B cell (primary cell): ENCODE data around the gene ANKS1A. TPM values are rescaled to one million over a fixed set of nuclear protein-coding genes. Genes with fewer than 3 reads are reported as not detected.

Experiments used
- ATAC-seq: fragments of 200-7000 bp; cut with Tn5 transposase; one replicate; pipeline ENCODE4 v1.10.0; 2021; ENCODE audit warnings: low read depth, mild to moderate bottlenecking, moderate number of reproducible peaks, moderate library complexity
- CTCF ChIA-PET: fragments of 350-600 bp; sonication (Branson Sonifier 250); formaldehyde crosslinking; loops from one replicate; lab custom pipeline; 2021; ENCODE audit warnings: antibody characterized with exemption, inconsistent platforms; lab: Charles Lee
- POLR2A ChIA-PET: fragments of 350-600 bp; sonication (Branson Sonifier 250); formaldehyde crosslinking; loops from one replicate; lab custom pipeline; 2021; ENCODE audit warnings: antibody characterized with exemption; lab: Charles Lee
- DNase-seq: peaks from one replicate; pipeline ENCODE4 v3.0.0; 2013
- H2AFZ ChIP-seq: 2 replicates; pipeline ENCODE4 v1.6.1; 2012; ENCODE audit warnings: mild to moderate bottlenecking, low read depth, low read length; ENCODE audit not compliant: insufficient read depth, poor library complexity, severe bottlenecking
- H3K27ac ChIP-seq, 2 donors: 1 replicate in 1 of 2; 2 replicates in 1 of 2; pipeline ENCODE4 v1.5.1; 2012 to 2013; ENCODE audit warnings: low read length in 2 of 2, mild to moderate bottlenecking in 2 of 2, moderate library complexity in 1 of 2
- H3K27me3 ChIP-seq, 4 experiments: fragments of 200-600 bp in 1 of 4; sonication (generic) in 1 of 4; replicated peaks in 1 of 4; 1 replicate in 2 of 4; 2 replicates in 2 of 4; pipeline versions ENCODE4 v1.6.1 to v1.7.0; 2013 to 2016; ENCODE audit warnings: low read length in 3 of 4, mild to moderate bottlenecking in 2 of 4, mixed read lengths in 1 of 4, moderate library complexity in 1 of 4; ENCODE audit not compliant: insufficient read depth in 4 of 4, control insufficient read depth in 3 of 4; ENCODE audit errors: control extremely low read depth in 1 of 4
- H3K36me3 ChIP-seq, 2 experiments: replicated peaks in 1 of 2; 1 replicate in 1 of 2; 2 replicates in 1 of 2; pipeline versions ENCODE4 v1.6.1 to v1.7.1; 2013; ENCODE audit warnings: low read length in 1 of 2; ENCODE audit not compliant: insufficient read depth in 2 of 2, control insufficient read depth in 1 of 2; ENCODE audit errors: control extremely low read depth in 1 of 2, extremely low read depth in 1 of 2
- H3K4me1 ChIP-seq, 2 donors: fragments of 200-600 bp in 1 of 2; sonication (generic) in 1 of 2; 1 replicate in 1 of 2; 2 replicates in 1 of 2; pipeline versions ENCODE4 v1.5.1 to v1.6.1; 2013 to 2017; ENCODE audit warnings: low read length in 2 of 2; ENCODE audit not compliant: control insufficient read depth in 2 of 2, insufficient read depth in 2 of 2
- H3K4me2 ChIP-seq: replicated peaks from 2 replicates; pipeline ENCODE3; 2012; ENCODE audit warnings: mild to moderate bottlenecking, low read depth, low read length; ENCODE audit not compliant: poor library complexity, severe bottlenecking
- H3K4me3 ChIP-seq, 5 experiments: fragments of 200-600 bp in 1 of 5; sonication (generic) in 1 of 5; 1 replicate in 3 of 5; 2 replicates in 2 of 5; pipeline versions ENCODE4 v1.5.1 to v1.7.0; 2011 to 2016; ENCODE audit warnings: low read length in 4 of 5, mild to moderate bottlenecking in 4 of 5, low read depth in 2 of 5, control low read depth in 1 of 5, moderate library complexity in 1 of 5; ENCODE audit not compliant: insufficient read depth in 1 of 5; ENCODE audit errors: control extremely low read depth in 1 of 5, extremely low read depth in 1 of 5
- H3K79me2 ChIP-seq: fragments of 200-600 bp; sonication (generic); one replicate; pipeline ENCODE4 v1.6.0; 2016; ENCODE audit warnings: low read length; ENCODE audit not compliant: control insufficient read depth, insufficient read depth
- H3K9ac ChIP-seq: fragments of 200-600 bp; sonication (generic); 2 replicates; pipeline ENCODE4 v1.6.1; 2017; ENCODE audit warnings: mild to moderate bottlenecking, low read length, moderate library complexity
- H3K9me3 ChIP-seq, 3 donors: one replicate each; pipeline versions ENCODE4 v1.6.1 to v1.7.1; 2013; ENCODE audit warnings: low read length in 2 of 3; ENCODE audit not compliant: control insufficient read depth in 2 of 3, insufficient read depth in 1 of 3; ENCODE audit errors: control extremely low read depth in 1 of 3
- H4K20me1 ChIP-seq: 2 replicates; pipeline ENCODE4 v1.6.0; 2012; ENCODE audit warnings: mild to moderate bottlenecking, low read length; ENCODE audit not compliant: insufficient read depth, control insufficient read depth, poor library complexity, severe bottlenecking
- H3K27ac Mint-ChIP-seq: one replicate; pipeline ENCODE4 v1.8.0; 2021; ENCODE audit warnings: mixed read lengths
- H3K27me3 Mint-ChIP-seq: one replicate; pipeline ENCODE4 v1.8.0; 2021; ENCODE audit warnings: mixed read lengths
- H3K4me1 Mint-ChIP-seq: one replicate; pipeline ENCODE4 v1.8.0; 2021; ENCODE audit warnings: mixed read lengths
- H3K4me3 Mint-ChIP-seq: one replicate; pipeline ENCODE4 v1.8.0; 2021; ENCODE audit warnings: mixed read lengths
- H3K9me3 Mint-ChIP-seq: one replicate; pipeline ENCODE4 v1.8.0; 2022; ENCODE audit warnings: mixed read lengths; ENCODE audit not compliant: insufficient read depth
- CTCF ChIP-seq: fragments of 200-600 bp; IDR thresholded peaks from one replicate; pipeline ENCODE4 v1.8.0; 2022; ENCODE audit warnings: antibody characterized with exemption, mild to moderate bottlenecking
- EZH2 ChIP-seq: IDR thresholded peaks from 2 replicates; pipeline ENCODE4 v1.6.1; 2012; ENCODE audit warnings: borderline replicate concordance, low read depth, mild to moderate bottlenecking, moderate library complexity, low read length; ENCODE audit not compliant: insufficient read depth, poor library complexity, severe bottlenecking
- WGBS: methylation state at CpG from one replicate; pipeline ENCODE4 v1.1.5; 2013; ENCODE audit warnings: missing lambda C conversion rate; ENCODE audit not compliant: insufficient coverage; 5-methylcytosine and 5-hydroxymethylcytosine counted together
- intact Hi-C: fragments of 100-400 bp; cut with micrococcal nuclease; formaldehyde crosslinking; loops from one replicate; pipeline ENCODE4 v1.10.0; 2022
- polyA plus RNA-seq: library from polyadenylated mRNA; depleted of rRNA; stranded (reverse); fragments of >200 nt; gene quantifications from 2 replicates; pipeline ENCODE4 v1.2.3, GENCODE V29; 2012
- total RNA-seq, 2 donors: library from RNA; stranded (reverse); fragments of 120-200 nt in 1 of 2; gene quantifications; 1 replicate in 1 of 2; 2 replicates in 1 of 2; pipeline versions ENCODE4 v1.2.3 to v1.2.4, GENCODE V29; 2013 to 2022

The ANKS1A gene
- total and polyA plus RNA-seq, 2 donors (not counting 1 experiment from before 2014, with no cell fraction given): 3.4 to 19.7 TPM

GRCh38 chr6:34961082-34961481, 72.0 kb downstream of the ANKS1A start:
- Histone ChIP-seq H3K4me3 (no peak overlapping the region), H3K4me2 (no peak overlapping the region), H3K9ac (no peak overlapping the region), H3K27ac (no peak overlapping the region), H2AFZ (no peak overlapping the region), H3K9me3 (no peaks in the 10 kb centered on the region), H3K36me3 (peaks cover 0 to 3% of the 10 kb centered on the region in 2 experiments), H3K27me3 (no peaks in the 10 kb centered on the region), H4K20me1 (no peaks in the 10 kb centered on the region), H3K79me2 (peaks cover 11% of the 10 kb centered on the region), H3K4me1 (no peaks in the 10 kb centered on the region)
- TF ChIP-seq CTCF (no peak), EZH2 (no peak)
- no peaks in the 10 kb centered on the region for H3K27me3 Mint-ChIP-seq
- ChIA-PET CTCF (interaction anchor here (1.1 to 1.3 kb wide), 2 partner anchors 12 to 501 kb away, joined by 4 read pairs; no protein-coding TSS in a partner anchor), POLR2A (no interaction called here)
- intact Hi-C loops: no loop called here
- H3K4me3 Mint-ChIP-seq: no peak overlapping the region
- WGBS: 100% methylated on average over 1 of the region's 2 CpGs
- H3K27ac Mint-ChIP-seq: no peak overlapping the region
- H3K9me3 Mint-ChIP-seq: no peaks in the 10 kb centered on the region
- peaks cover 16% of the 10 kb centered on the region for H3K4me1 Mint-ChIP-seq
- DNase-seq (no peak), ATAC-seq (no peak)

GRCh38 chr6:34961574-34961973, 72.5 kb downstream of the ANKS1A start:
- Histone ChIP-seq H3K27ac (no peak overlapping the region), H2AFZ (no peak overlapping the region), H3K27me3 (no peaks in the 10 kb centered on the region), H3K36me3 (peaks cover 0 to 3% of the 10 kb centered on the region in 2 experiments), H3K9me3 (no peaks in the 10 kb centered on the region), H3K4me3 (no peak overlapping the region), H3K9ac (no peak overlapping the region), H3K79me2 (peaks cover 11% of the 10 kb centered on the region), H4K20me1 (no peaks in the 10 kb centered on the region), H3K4me2 (no peak overlapping the region), H3K4me1 (no peaks in the 10 kb centered on the region)
- Mint-ChIP-seq H3K27ac (no peak overlapping the region), H3K9me3 (no peaks in the 10 kb centered on the region), H3K4me1 (peaks cover 14% of the 10 kb centered on the region), H3K27me3 (no peaks in the 10 kb centered on the region), H3K4me3 (no peak overlapping the region)
- TF ChIP-seq EZH2 (no peak), CTCF (no peak)
- intact Hi-C loops: no loop called here
- ATAC-seq (no peak), DNase-seq (no peak)
- ChIA-PET POLR2A (no interaction called here), CTCF (interaction anchor here (1.1 to 1.3 kb wide), 2 partner anchors 11 to 501 kb away, joined by 4 read pairs; no protein-coding TSS in a partner anchor)
- WGBS: 83% methylated on average over 3 of the region's 7 CpGs
